B cell (primary cell): ENCODE measurements around the gene TEAD3. TPM values are rescaled to one million over a fixed set of nuclear protein-coding genes. Genes with fewer than 3 reads are reported as not detected.

Source experiments
- ATAC-seq: fragments of 200-7000 bp; cut with Tn5 transposase; one replicate; pipeline ENCODE4 v1.10.0; 2021; ENCODE audit warnings: low read depth, mild to moderate bottlenecking, moderate number of reproducible peaks, moderate library complexity
- CTCF ChIA-PET: fragments of 350-600 bp; sonication (Branson Sonifier 250); formaldehyde crosslinking; loops from one replicate; lab custom pipeline; 2021; ENCODE audit warnings: antibody characterized with exemption, inconsistent platforms; lab: Charles Lee
- POLR2A ChIA-PET: fragments of 350-600 bp; sonication (Branson Sonifier 250); formaldehyde crosslinking; loops from one replicate; lab custom pipeline; 2021; ENCODE audit warnings: antibody characterized with exemption; lab: Charles Lee
- DNase-seq: peaks from one replicate; pipeline ENCODE4 v3.0.0; 2013
- H2AFZ ChIP-seq: 2 replicates; pipeline ENCODE4 v1.6.1; 2012; ENCODE audit warnings: mild to moderate bottlenecking, low read depth, low read length; ENCODE audit not compliant: insufficient read depth, poor library complexity, severe bottlenecking
- H3K27ac ChIP-seq, 2 donors: 1 replicate in 1 of 2; 2 replicates in 1 of 2; pipeline ENCODE4 v1.5.1; 2012 to 2013; ENCODE audit warnings: low read length in 2 of 2, mild to moderate bottlenecking in 2 of 2, moderate library complexity in 1 of 2
- H3K27me3 ChIP-seq, 4 experiments: fragments of 200-600 bp in 1 of 4; sonication (generic) in 1 of 4; replicated peaks in 1 of 4; 1 replicate in 2 of 4; 2 replicates in 2 of 4; pipeline versions ENCODE4 v1.6.1 to v1.7.0; 2013 to 2016; ENCODE audit warnings: low read length in 3 of 4, mild to moderate bottlenecking in 2 of 4, mixed read lengths in 1 of 4, moderate library complexity in 1 of 4; ENCODE audit not compliant: insufficient read depth in 4 of 4, control insufficient read depth in 3 of 4; ENCODE audit errors: control extremely low read depth in 1 of 4
- H3K36me3 ChIP-seq, 2 experiments: replicated peaks in 1 of 2; 1 replicate in 1 of 2; 2 replicates in 1 of 2; pipeline versions ENCODE4 v1.6.1 to v1.7.1; 2013; ENCODE audit warnings: low read length in 1 of 2; ENCODE audit not compliant: insufficient read depth in 2 of 2, control insufficient read depth in 1 of 2; ENCODE audit errors: control extremely low read depth in 1 of 2, extremely low read depth in 1 of 2
- H3K4me1 ChIP-seq, 2 donors: fragments of 200-600 bp in 1 of 2; sonication (generic) in 1 of 2; 1 replicate in 1 of 2; 2 replicates in 1 of 2; pipeline versions ENCODE4 v1.5.1 to v1.6.1; 2013 to 2017; ENCODE audit warnings: low read length in 2 of 2; ENCODE audit not compliant: control insufficient read depth in 2 of 2, insufficient read depth in 2 of 2
- H3K4me2 ChIP-seq: replicated peaks from 2 replicates; pipeline ENCODE3; 2012; ENCODE audit warnings: mild to moderate bottlenecking, low read depth, low read length; ENCODE audit not compliant: poor library complexity, severe bottlenecking
- H3K4me3 ChIP-seq, 5 experiments: fragments of 200-600 bp in 1 of 5; sonication (generic) in 1 of 5; 1 replicate in 3 of 5; 2 replicates in 2 of 5; pipeline versions ENCODE4 v1.5.1 to v1.7.0; 2011 to 2016; ENCODE audit warnings: low read length in 4 of 5, mild to moderate bottlenecking in 4 of 5, low read depth in 2 of 5, control low read depth in 1 of 5, moderate library complexity in 1 of 5; ENCODE audit not compliant: insufficient read depth in 1 of 5; ENCODE audit errors: control extremely low read depth in 1 of 5, extremely low read depth in 1 of 5
- H3K79me2 ChIP-seq: fragments of 200-600 bp; sonication (generic); one replicate; pipeline ENCODE4 v1.6.0; 2016; ENCODE audit warnings: low read length; ENCODE audit not compliant: control insufficient read depth, insufficient read depth
- H3K9ac ChIP-seq: fragments of 200-600 bp; sonication (generic); 2 replicates; pipeline ENCODE4 v1.6.1; 2017; ENCODE audit warnings: mild to moderate bottlenecking, low read length, moderate library complexity
- H3K9me3 ChIP-seq, 3 donors: one replicate each; pipeline versions ENCODE4 v1.6.1 to v1.7.1; 2013; ENCODE audit warnings: low read length in 2 of 3; ENCODE audit not compliant: control insufficient read depth in 2 of 3, insufficient read depth in 1 of 3; ENCODE audit errors: control extremely low read depth in 1 of 3
- H4K20me1 ChIP-seq: 2 replicates; pipeline ENCODE4 v1.6.0; 2012; ENCODE audit warnings: mild to moderate bottlenecking, low read length; ENCODE audit not compliant: insufficient read depth, control insufficient read depth, poor library complexity, severe bottlenecking
- H3K27ac Mint-ChIP-seq: one replicate; pipeline ENCODE4 v1.8.0; 2021; ENCODE audit warnings: mixed read lengths
- H3K27me3 Mint-ChIP-seq: one replicate; pipeline ENCODE4 v1.8.0; 2021; ENCODE audit warnings: mixed read lengths
- H3K4me1 Mint-ChIP-seq: one replicate; pipeline ENCODE4 v1.8.0; 2021; ENCODE audit warnings: mixed read lengths
- H3K4me3 Mint-ChIP-seq: one replicate; pipeline ENCODE4 v1.8.0; 2021; ENCODE audit warnings: mixed read lengths
- H3K9me3 Mint-ChIP-seq: one replicate; pipeline ENCODE4 v1.8.0; 2022; ENCODE audit warnings: mixed read lengths; ENCODE audit not compliant: insufficient read depth
- CTCF ChIP-seq: fragments of 200-600 bp; IDR thresholded peaks from one replicate; pipeline ENCODE4 v1.8.0; 2022; ENCODE audit warnings: antibody characterized with exemption, mild to moderate bottlenecking
- EZH2 ChIP-seq: IDR thresholded peaks from 2 replicates; pipeline ENCODE4 v1.6.1; 2012; ENCODE audit warnings: borderline replicate concordance, low read depth, mild to moderate bottlenecking, moderate library complexity, low read length; ENCODE audit not compliant: insufficient read depth, poor library complexity, severe bottlenecking
- WGBS: methylation state at CpG from one replicate; pipeline ENCODE4 v1.1.5; 2013; ENCODE audit warnings: missing lambda C conversion rate; ENCODE audit not compliant: insufficient coverage; 5-methylcytosine and 5-hydroxymethylcytosine counted together
- intact Hi-C: fragments of 100-400 bp; cut with micrococcal nuclease; formaldehyde crosslinking; loops from one replicate; pipeline ENCODE4 v1.10.0; 2022
- polyA plus RNA-seq: library from polyadenylated mRNA; depleted of rRNA; stranded (reverse); fragments of >200 nt; gene quantifications from 2 replicates; pipeline ENCODE4 v1.2.3, GENCODE V29; 2012
- total RNA-seq, 2 donors: library from RNA; stranded (reverse); fragments of 120-200 nt in 1 of 2; gene quantifications; 1 replicate in 1 of 2; 2 replicates in 1 of 2; pipeline versions ENCODE4 v1.2.3 to v1.2.4, GENCODE V29; 2013 to 2022

Gene TEAD3
- total and polyA plus RNA-seq, 2 donors (not counting 1 experiment from before 2014, with no cell fraction given), result 0.17 TPM; not detected in 1

- WGBS, result 14% methylated on average over 16 of the region's 26 CpGs
- H3K79me2 ChIP-seq, result no peaks in the 10 kb centered on the region
- DNase-seq (no peak), ATAC-seq (no peak)
- peaks cover 0 to 5% (median 0%) of the 10 kb centered on the region in 3 donors for H3K9me3 ChIP-seq
- CTCF ChIA-PET, result no interaction called here
- intact Hi-C loops, result no loop called here
- no peak overlapping the region for H3K27ac ChIP-seq
- peaks cover 0 to 34% (median 18%) of the 10 kb centered on the region in 4 experiments for H3K27me3 ChIP-seq
- Mint-ChIP-seq H3K4me1 (peaks cover 7% of the 10 kb centered on the region), H3K27ac (no peak overlapping the region), H3K27me3 (peaks cover 29% of the 10 kb centered on the region), H3K9me3 (no peaks in the 10 kb centered on the region), H3K4me3 (no peak overlapping the region)
- POLR2A ChIA-PET, result no interaction called here
- TF ChIP-seq CTCF (no peak), EZH2 (no peak)
- H3K9ac ChIP-seq, result no peak overlapping the region
- H3K4me2 ChIP-seq, result peak overlapping the region; percentile 50
- no peak overlapping the region for H3K4me3 ChIP-seq
- H4K20me1 ChIP-seq, result no peaks in the 10 kb centered on the region
- H2AFZ ChIP-seq, result no peak overlapping the region
- H3K36me3 ChIP-seq, result no peaks in the 10 kb centered on the region
- H3K4me1 ChIP-seq, result peaks cover 8 to 14% of the 10 kb centered on the region in 2 donors
Observed at GRCh38 chr6:35512006-35512405, 15.1 kb upstream of the TEAD3 start.

- Mint-ChIP-seq H3K27me3 (peaks cover 29% of the 10 kb centered on the region), H3K4me1 (peaks cover 7% of the 10 kb centered on the region), H3K9me3 (no peaks in the 10 kb centered on the region), H3K27ac (no peak overlapping the region), H3K4me3 (no peak overlapping the region)
- intact Hi-C loops, result no loop called here
- Histone ChIP-seq H2AFZ (no peak overlapping the region), H3K36me3 (no peaks in the 10 kb centered on the region), H3K4me1 (peaks cover 8 to 14% of the 10 kb centered on the region in 2 donors), H3K79me2 (no peaks in the 10 kb centered on the region), H3K4me3 (no peak overlapping the region), H3K4me2 (peak overlapping the region; percentile 50), H3K27me3 (peaks cover 0 to 34% (median 18%) of the 10 kb centered on the region in 4 experiments), H4K20me1 (no peaks in the 10 kb centered on the region), H3K27ac (no peak overlapping the region), H3K9me3 (peaks cover 0 to 5% (median 0%) of the 10 kb centered on the region in 3 donors), H3K9ac (no peak overlapping the region)
- no peak for DNase-seq
- no peak for TF ChIP-seq EZH2
- no peak for TF ChIP-seq CTCF
- ChIA-PET POLR2A (no interaction called here), CTCF (no interaction called here)
- WGBS, result 22% methylated on average over 31 of the region's 32 CpGs
- no peak for ATAC-seq
Observed at GRCh38 chr6:35511562-35511941, 14.7 kb upstream of the TEAD3 start.
